ENCODE results near the gene TOMM34. TPM values are rescaled to one million over a fixed set of nuclear protein-coding genes. Genes with fewer than 3 reads are reported as not detected.

The TOMM34 gene
- total RNA-seq, 1 donor from 2014 or later, result 11.4 TPM

GRCh38 chr20:44930517-44931168, 29.6 kb downstream of the TOMM34 start:
- Histone ChIP-seq H3K4me3 (no peak overlapping the region), H3K9me3 (replicated peaks) (no peaks in the 10 kb centered on the region), H3K27ac (replicated peaks) (no peak overlapping the region), H3K4me1 (no peaks in the 10 kb centered on the region), H3K36me3 (no peaks in the 10 kb centered on the region), H3K27me3 (ENCODE audit: low read depth) (no peaks in the 10 kb centered on the region)
- intact Hi-C loops (cut with micrococcal nuclease), result no loop called here
- DNase-seq, result no peak
- TF ChIP-seq CTCF (IDR thresholded peaks at IDR 0.05; ENCODE audit: borderline replicate concordance), result no peak

GRCh38 chr20:44928595-44928994, 31.6 kb downstream of the TOMM34 start:
- no peak for TF ChIP-seq CTCF (IDR thresholded peaks at IDR 0.05; ENCODE audit: borderline replicate concordance)
- intact Hi-C loops (cut with micrococcal nuclease), result no loop called here
- H3K27ac ChIP-seq (replicated peaks), result no peak overlapping the region
- H3K27me3 ChIP-seq (ENCODE audit: low read depth), result no peaks in the 10 kb centered on the region
- H3K9me3 ChIP-seq (replicated peaks), result no peaks in the 10 kb centered on the region
- H3K4me3 ChIP-seq, result no peak overlapping the region
- H3K4me1 ChIP-seq, result no peaks in the 10 kb centered on the region
- DNase-seq, result no peak
- H3K36me3 ChIP-seq, result peaks cover under 1% of the 10 kb centered on the region

- H3K4me1 ChIP-seq, result no peaks in the 10 kb centered on the region
- H3K9me3 ChIP-seq (replicated peaks), result no peaks in the 10 kb centered on the region
- no peaks in the 10 kb centered on the region for H3K27me3 ChIP-seq (ENCODE audit: low read depth)
- no peak for DNase-seq
- intact Hi-C loops (cut with micrococcal nuclease), result no loop called here
- H3K36me3 ChIP-seq, result peaks cover 3% of the 10 kb centered on the region
- no peak for TF ChIP-seq CTCF (IDR thresholded peaks at IDR 0.05; ENCODE audit: borderline replicate concordance)
- H3K27ac ChIP-seq (replicated peaks), result no peak overlapping the region
- no peak overlapping the region for H3K4me3 ChIP-seq
These were observed 35.7 kb downstream of the TOMM34 start for GRCh38 chr20:44924541-44924940.

- Histone ChIP-seq H3K9me3 (replicated peaks) (no peaks in the 10 kb centered on the region), H3K27me3 (ENCODE audit: low read depth) (no peaks in the 10 kb centered on the region), H3K4me1 (no peaks in the 10 kb centered on the region), H3K36me3 (peaks cover 7% of the 10 kb centered on the region), H3K27ac (replicated peaks) (no peak overlapping the region), H3K4me3 (no peak overlapping the region)
- TF ChIP-seq CTCF (IDR thresholded peaks at IDR 0.05; ENCODE audit: borderline replicate concordance), result no peak
- intact Hi-C loops (cut with micrococcal nuclease), result no loop called here
- DNase-seq, result no peak
These were observed 38.8 kb downstream of the TOMM34 start for GRCh38 chr20:44921447-44921846.

GRCh38 chr20:44918761-44919160, 41.4 kb downstream of the TOMM34 start:
- Histone ChIP-seq H3K4me1 (no peaks in the 10 kb centered on the region), H3K36me3 (peaks cover 7% of the 10 kb centered on the region), H3K27ac (replicated peaks) (no peak overlapping the region), H3K4me3 (no peak overlapping the region), H3K27me3 (ENCODE audit: low read depth) (no peaks in the 10 kb centered on the region), H3K9me3 (replicated peaks) (no peaks in the 10 kb centered on the region)
- no peak for DNase-seq
- intact Hi-C loops (cut with micrococcal nuclease), result no loop called here
- TF ChIP-seq CTCF (IDR thresholded peaks at IDR 0.05; ENCODE audit: borderline replicate concordance), result no peak
